Testis (tissue), 3 donors: ENCODE data around the gene CRB1. TPM values are rescaled to one million over a fixed set of nuclear protein-coding genes. Genes with fewer than 3 reads are reported as not detected.

Experiments
- DNase-seq: peaks from one replicate; pipeline ENCODE4 v3.0.0-alpha.2; 2019
- H3K27ac ChIP-seq, 2 donors: fragments of 200-600 bp; sonication (generic); one replicate each; pipeline ENCODE4 v1.5.1; 2019
- H3K27me3 ChIP-seq: fragments of 200-600 bp; sonication (generic); one replicate; pipeline ENCODE4 v1.5.1; 2019
- H3K36me3 ChIP-seq: fragments of 200-600 bp; sonication (generic); one replicate; pipeline ENCODE4 v1.5.1; 2017; ENCODE audit warnings: low read depth; ENCODE audit errors: missing control alignments
- H3K4me1 ChIP-seq: fragments of 200-600 bp; sonication (generic); one replicate; pipeline ENCODE4 v1.5.1; 2019
- H3K4me3 ChIP-seq, 2 donors: fragments of 200-600 bp; sonication (generic); one replicate each; pipeline ENCODE4 v1.5.1; 2017 to 2019
- H3K9me3 ChIP-seq: fragments of 200-600 bp; sonication (generic); one replicate; pipeline ENCODE4 v1.5.1; 2017
- POLR2A ChIP-seq: fragments of 450-650 bp; IDR thresholded peaks from one replicate; pipeline ENCODE4 v1.6.1; 2017; ENCODE audit warnings: antibody characterized with exemption, mild to moderate bottlenecking, moderate library complexity
- WGBS, 2 donors: methylation state at CpG; one replicate each; pipeline ENCODE4 v1.1.5; 2018; 5-methylcytosine and 5-hydroxymethylcytosine counted together
- intact Hi-C: fragments of 100-400 bp; cut with DNase I; formaldehyde crosslinking; loops from one replicate; pipeline ENCODE4 v1.15.1; 2023; ENCODE audit warnings: low total_unique reads
- polyA plus RNA-seq: library from polyadenylated mRNA; stranded (reverse); fragments of 350-450 nt; fragmentation: Illumina TruSeq; extraction: RNeasy Lipid Tissue Mini Kit (QIAGEN cat#74804); gene quantifications from one replicate; pipeline ENCODE4 v1.2.3, GENCODE V29; 2014; ENCODE audit warnings: low read depth, low replicate concordance; ENCODE audit not compliant: insufficient read depth
- total RNA-seq, 2 donors: library from RNA; depleted of rRNA; stranded (reverse); fragments of >200 nt; gene quantifications; one replicate each; pipeline ENCODE4 v1.2.3, GENCODE V29; 2016
- TF ChIP-seq, protein P1 (sequence below), 3 experiments: fragments of 450-650 bp in 2 of 3; fragments of 200-600 bp in 1 of 3; sonication (generic) in 1 of 3; IDR thresholded peaks; one replicate each; pipeline ENCODE4 v1.5.1; 2016 to 2019; ENCODE audit warnings: antibody characterized with exemption in 3 of 3, mild to moderate bottlenecking in 2 of 3, moderate library complexity in 1 of 3

CRB1 gene
- total and polyA plus RNA-seq, 3 donors from 2014 or later, result 7.4 to 14.7 (median 12.9) TPM

DNA sequence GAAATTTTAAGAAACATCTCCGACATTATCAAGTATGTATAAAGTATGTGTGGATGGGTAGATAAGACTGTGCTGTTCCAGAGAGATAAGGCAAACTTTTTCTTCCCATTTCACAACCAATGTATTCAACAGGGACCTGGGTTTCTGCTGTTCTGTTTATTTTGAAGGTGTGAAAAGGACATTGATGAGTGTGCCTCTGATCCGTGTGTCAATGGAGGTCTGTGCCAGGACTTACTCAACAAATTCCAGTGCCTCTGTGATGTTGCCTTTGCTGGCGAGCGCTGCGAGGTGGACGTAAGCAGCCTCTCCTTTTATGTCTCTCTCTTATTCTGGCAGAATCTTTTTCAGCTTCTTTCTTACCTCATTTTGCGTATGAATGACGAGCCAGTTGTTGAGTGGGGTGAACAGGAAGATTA, 174.0 kb downstream of the CRB1 start:
- Histone ChIP-seq H3K4me1 (no peaks in the 10 kb centered on the region), H3K27me3 (no peaks in the 10 kb centered on the region), H3K4me3 (no peak overlapping the region), H3K36me3 (no peaks in the 10 kb centered on the region), H3K27ac (no peak overlapping the region), H3K9me3 (no peaks in the 10 kb centered on the region)
- WGBS, 2 donors, result 71 to 83% methylated on average over 8 of the region's 8 CpGs
- DNase-seq, result no peak
- intact Hi-C loops, result no loop called here
- TF ChIP-seq, protein P1, sequence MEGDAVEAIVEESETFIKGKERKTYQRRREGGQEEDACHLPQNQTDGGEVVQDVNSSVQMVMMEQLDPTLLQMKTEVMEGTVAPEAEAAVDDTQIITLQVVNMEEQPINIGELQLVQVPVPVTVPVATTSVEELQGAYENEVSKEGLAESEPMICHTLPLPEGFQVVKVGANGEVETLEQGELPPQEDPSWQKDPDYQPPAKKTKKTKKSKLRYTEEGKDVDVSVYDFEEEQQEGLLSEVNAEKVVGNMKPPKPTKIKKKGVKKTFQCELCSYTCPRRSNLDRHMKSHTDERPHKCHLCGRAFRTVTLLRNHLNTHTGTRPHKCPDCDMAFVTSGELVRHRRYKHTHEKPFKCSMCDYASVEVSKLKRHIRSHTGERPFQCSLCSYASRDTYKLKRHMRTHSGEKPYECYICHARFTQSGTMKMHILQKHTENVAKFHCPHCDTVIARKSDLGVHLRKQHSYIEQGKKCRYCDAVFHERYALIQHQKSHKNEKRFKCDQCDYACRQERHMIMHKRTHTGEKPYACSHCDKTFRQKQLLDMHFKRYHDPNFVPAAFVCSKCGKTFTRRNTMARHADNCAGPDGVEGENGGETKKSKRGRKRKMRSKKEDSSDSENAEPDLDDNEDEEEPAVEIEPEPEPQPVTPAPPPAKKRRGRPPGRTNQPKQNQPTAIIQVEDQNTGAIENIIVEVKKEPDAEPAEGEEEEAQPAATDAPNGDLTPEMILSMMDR (IDR thresholded peaks at IDR 0.05), result no peak
- TF ChIP-seq POLR2A, result no peak

DNA sequence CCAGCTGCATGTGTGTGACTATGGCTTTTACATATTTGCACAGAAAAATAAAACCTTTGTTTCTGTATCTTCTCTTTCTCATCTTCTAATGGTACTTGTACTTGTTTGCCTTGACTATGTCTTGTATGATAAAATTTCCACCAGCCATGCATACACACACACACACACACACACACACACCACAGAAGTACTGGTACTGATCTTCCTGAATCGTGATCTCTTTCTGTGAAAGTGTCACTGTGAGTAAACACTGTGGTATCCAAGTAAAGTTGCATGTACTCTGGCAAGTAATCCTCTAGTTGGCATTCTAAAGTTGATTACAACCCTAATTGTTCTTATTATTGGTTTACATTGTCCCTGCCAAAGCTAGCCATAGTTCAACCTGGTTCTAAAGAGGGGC, 176.7 kb downstream of the CRB1 start:
- H3K27ac ChIP-seq, result no peak overlapping the region
- intact Hi-C loops, result no loop called here
- no peak for TF ChIP-seq POLR2A
- TF ChIP-seq, protein P1 (IDR thresholded peaks at IDR 0.05), result no peak
- no peak for DNase-seq
- H3K27me3 ChIP-seq, result no peaks in the 10 kb centered on the region
- H3K4me3 ChIP-seq, result no peak overlapping the region
- no peaks in the 10 kb centered on the region for H3K9me3 ChIP-seq
- H3K36me3 ChIP-seq, result no peaks in the 10 kb centered on the region
- no peaks in the 10 kb centered on the region for H3K4me1 ChIP-seq
- WGBS, 2 donors, result 7 to 32% methylated on average over 1 of the region's 1 CpG

DNA sequence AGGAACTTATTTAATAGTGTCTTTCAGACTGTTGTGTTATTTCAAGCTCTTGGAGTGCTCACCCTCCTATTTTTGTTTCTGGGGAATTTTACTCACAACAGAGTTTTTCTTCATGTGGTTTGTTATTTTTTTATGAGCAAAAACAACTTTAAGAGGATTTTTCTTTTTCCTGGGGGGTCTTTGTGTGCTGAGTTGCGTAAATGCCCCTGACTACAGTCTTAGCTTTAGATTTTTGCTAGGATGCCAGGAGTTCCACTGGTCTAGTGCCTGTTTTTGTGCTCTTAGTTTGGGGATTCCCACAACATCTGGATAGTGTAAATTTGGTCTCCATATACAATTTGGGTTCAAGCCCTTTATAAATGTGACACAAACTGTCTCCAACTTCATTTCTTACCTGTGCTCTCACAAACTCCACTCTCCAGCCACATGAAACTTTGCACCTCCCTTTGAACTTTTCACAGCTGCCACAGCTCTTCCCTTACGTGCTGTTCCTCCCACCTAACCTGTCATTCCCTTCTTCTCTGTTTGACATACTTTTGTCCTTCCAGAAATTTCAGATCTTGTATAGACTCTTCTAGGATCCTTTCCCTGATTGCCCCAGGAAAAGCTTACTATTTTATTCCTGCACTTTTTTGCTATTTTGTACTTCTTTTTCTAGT, 180.2 kb downstream of the CRB1 start:
- H3K9me3 ChIP-seq, result no peaks in the 10 kb centered on the region
- no peak overlapping the region for H3K27ac ChIP-seq
- DNase-seq, result no peak
- H3K4me3 ChIP-seq, result no peak overlapping the region
- H3K27me3 ChIP-seq, result no peaks in the 10 kb centered on the region
- intact Hi-C loops, result no loop called here
- H3K36me3 ChIP-seq, result no peaks in the 10 kb centered on the region
- no peaks in the 10 kb centered on the region for H3K4me1 ChIP-seq
- WGBS, 2 donors, result 56 to 69% methylated on average over 2 of the region's 2 CpGs
- TF ChIP-seq, protein P1 (IDR thresholded peaks at IDR 0.05), result no peak
- no peak for TF ChIP-seq POLR2A

DNA sequence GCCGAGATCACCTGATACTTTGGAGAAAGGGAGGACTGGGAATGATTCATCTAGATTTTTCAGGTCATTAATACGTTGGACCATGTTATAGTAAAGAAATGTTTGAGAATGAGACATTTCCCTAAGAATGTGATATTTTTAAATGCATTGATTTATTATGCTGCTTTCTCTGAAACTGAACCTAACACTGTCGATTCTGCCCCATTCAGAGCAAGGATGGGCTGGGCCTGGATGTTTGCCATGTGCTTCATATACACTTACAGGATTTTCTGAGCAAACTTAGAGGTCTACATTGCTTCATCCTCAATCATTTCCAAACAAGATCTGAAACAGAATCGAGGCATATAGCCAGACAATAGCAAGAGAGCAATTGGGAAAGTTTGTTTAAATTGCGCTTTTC, 183.3 kb downstream of the CRB1 start:
- no peak for DNase-seq
- WGBS, 2 donors, result 60 to 78% methylated on average over 5 of the region's 5 CpGs
- Histone ChIP-seq H3K27me3 (no peaks in the 10 kb centered on the region), H3K36me3 (no peaks in the 10 kb centered on the region), H3K27ac (no peak overlapping the region), H3K4me1 (no peaks in the 10 kb centered on the region), H3K9me3 (no peaks in the 10 kb centered on the region), H3K4me3 (no peak overlapping the region)
- intact Hi-C loops, result no loop called here
- no peak for TF ChIP-seq POLR2A
- TF ChIP-seq, protein P1 (IDR thresholded peaks at IDR 0.05), result no peak
